Hepatocyte (in vitro differentiated cells): ENCODE results near the gene KIF26B. TPM values are rescaled to one million over a fixed set of nuclear protein-coding genes. Genes with fewer than 3 reads are reported as not detected.

Source experiments
- DNase-seq: peaks from one replicate; pipeline ENCODE4 v3.0.0-alpha.2; 2016; ENCODE audit warnings: low spot score
- H2AFZ ChIP-seq: fragments of 200-600 bp; sonication (generic); 2 replicates; pipeline ENCODE4 v1.6.0; 2016; ENCODE audit warnings: antibody characterized with exemption, mild to moderate bottlenecking
- H3K27ac ChIP-seq: fragments of 200-600 bp; sonication (generic); 2 replicates; pipeline ENCODE4 v1.5.1; 2016; ENCODE audit warnings: mild to moderate bottlenecking
- H3K27me3 ChIP-seq: fragments of 200-600 bp; sonication (generic); 2 replicates; pipeline ENCODE4 v1.6.1; 2016
- H3K36me3 ChIP-seq: fragments of 200-600 bp; sonication (generic); replicated peaks from 2 replicates; pipeline ENCODE4 v1.5.1; 2016; ENCODE audit warnings: low read depth; ENCODE audit not compliant: insufficient read depth
- H3K4me1 ChIP-seq: fragments of 200-600 bp; sonication (generic); 2 replicates; pipeline ENCODE4 v1.5.1; 2016; ENCODE audit warnings: mild to moderate bottlenecking, moderate library complexity; ENCODE audit not compliant: insufficient read depth
- H3K4me2 ChIP-seq: fragments of 200-600 bp; sonication (generic); 2 replicates; pipeline ENCODE4 v1.6.0; 2016
- H3K4me3 ChIP-seq: fragments of 200-600 bp; sonication (generic); 2 replicates; pipeline ENCODE4 v1.5.1; 2016; ENCODE audit warnings: mild to moderate bottlenecking
- H3K79me2 ChIP-seq: fragments of 200-600 bp; sonication (generic); 2 replicates; pipeline ENCODE4 v1.6.0; 2017; ENCODE audit warnings: mild to moderate bottlenecking
- H3K9me2 ChIP-seq: fragments of 200-600 bp; sonication (generic); replicated peaks from 2 replicates; pipeline ENCODE4 v1.6.0; 2017; ENCODE audit warnings: mild to moderate bottlenecking; ENCODE audit not compliant: insufficient read depth
- H3K9me3 ChIP-seq: fragments of 200-600 bp; sonication (generic); 2 replicates; pipeline ENCODE4 v1.5.1; 2016; ENCODE audit warnings: low read depth, mild to moderate bottlenecking
- H4K20me1 ChIP-seq: fragments of 200-600 bp; sonication (generic); 2 replicates; pipeline ENCODE4 v1.6.0; 2016; ENCODE audit warnings: mild to moderate bottlenecking; ENCODE audit not compliant: insufficient read depth, poor library complexity, severe bottlenecking
- CTCF ChIP-seq: fragments of 200-600 bp; sonication (generic); IDR thresholded peaks from 2 replicates; pipeline ENCODE4 v1.5.1; 2016; ENCODE audit warnings: antibody characterized with exemption, mild to moderate bottlenecking; ENCODE audit not compliant: poor library complexity
- EZH2 ChIP-seq: fragments of 200-600 bp; sonication (generic); IDR thresholded peaks from 2 replicates; pipeline ENCODE4 v1.6.1; 2016; ENCODE audit warnings: antibody characterized with exemption, mild to moderate bottlenecking, borderline replicate concordance
- EZH2phosphoT487 ChIP-seq: fragments of 200-600 bp; sonication (generic); IDR thresholded peaks from one replicate; pipeline ENCODE4 v1.6.1; 2018; ENCODE audit warnings: antibody characterized with exemption, mild to moderate bottlenecking, low read depth, moderate library complexity; ENCODE audit not compliant: unreplicated experiment, severe bottlenecking
- WGBS: methylation state at CpG from one replicate; pipeline ENCODE4 v1.1.6; 2016; ENCODE audit warnings: low lambda C conversion rate; ENCODE audit errors: missing lambda C conversion rate; 5-methylcytosine and 5-hydroxymethylcytosine counted together
- polyA plus RNA-seq: library from polyadenylated mRNA; unstranded; fragments of >200 nt; fragmentation: Nextera tagmentation; extraction: Ambion mirVana; gene quantifications from 2 replicates; pipeline ENCODE4 v1.2.1, GENCODE V29; 2016
- total RNA-seq: library from RNA; depleted of rRNA; stranded (reverse); fragments of >200 nt; gene quantifications from 2 replicates; pipeline ENCODE4 v1.2.3, GENCODE V29; 2014

The KIF26B gene
- total and polyA plus RNA-seq, 2 experiments from 2014 or later = 12.7 to 21.6 TPM

GRCh38 chr1:245113649-245114048 lies 41.1 kb upstream of the KIF26B start:
- WGBS = 93% methylated on average over 9 of the region's 9 CpGs
- no peaks in the 10 kb centered on the region for H3K27me3 ChIP-seq
- H3K27ac ChIP-seq = no peak overlapping the region
- H4K20me1 ChIP-seq = no peaks in the 10 kb centered on the region
- H3K36me3 ChIP-seq = no peaks in the 10 kb centered on the region
- DNase-seq = no peak
- no peak for TF ChIP-seq EZH2phosphoT487
- H3K4me2 ChIP-seq = no peak overlapping the region
- H3K4me1 ChIP-seq = no peaks in the 10 kb centered on the region
- H3K9me3 ChIP-seq = no peaks in the 10 kb centered on the region
- H3K79me2 ChIP-seq = no peaks in the 10 kb centered on the region
- H2AFZ ChIP-seq = no peak overlapping the region
- no peak overlapping the region for H3K4me3 ChIP-seq
- no peaks in the 10 kb centered on the region for H3K9me2 ChIP-seq

GRCh38 chr1:245116131-245116530 lies 38.7 kb upstream of the KIF26B start:
- H3K36me3 ChIP-seq = no peaks in the 10 kb centered on the region
- H3K9me2 ChIP-seq = no peaks in the 10 kb centered on the region
- TF ChIP-seq EZH2 (no peak), CTCF (no peak), EZH2phosphoT487 (no peak)
- H3K27me3 ChIP-seq = no peaks in the 10 kb centered on the region
- no peaks in the 10 kb centered on the region for H3K9me3 ChIP-seq
- no peak overlapping the region for H3K27ac ChIP-seq
- no peak overlapping the region for H3K4me3 ChIP-seq
- no peaks in the 10 kb centered on the region for H4K20me1 ChIP-seq
- 90% methylated on average over 4 of the region's 4 CpGs for WGBS
- H3K79me2 ChIP-seq = no peaks in the 10 kb centered on the region
- no peak overlapping the region for H2AFZ ChIP-seq
- DNase-seq = no peak
- no peaks in the 10 kb centered on the region for H3K4me1 ChIP-seq
- H3K4me2 ChIP-seq = no peak overlapping the region

GRCh38 chr1:245116751-245117150 lies 38.0 kb upstream of the KIF26B start:
- Histone ChIP-seq H3K4me3 (no peak overlapping the region), H3K79me2 (no peaks in the 10 kb centered on the region), H3K27ac (no peak overlapping the region), H4K20me1 (no peaks in the 10 kb centered on the region), H3K9me2 (no peaks in the 10 kb centered on the region), H3K4me1 (no peaks in the 10 kb centered on the region), H3K4me2 (no peak overlapping the region), H3K9me3 (no peaks in the 10 kb centered on the region), H3K27me3 (no peaks in the 10 kb centered on the region), H2AFZ (no peak overlapping the region), H3K36me3 (no peaks in the 10 kb centered on the region)
- WGBS = 64% methylated on average over 3 of the region's 3 CpGs
- TF ChIP-seq EZH2 (no peak), CTCF (no peak), EZH2phosphoT487 (no peak)
- no peak for DNase-seq

GRCh38 chr1:245118066-245118465 lies 36.7 kb upstream of the KIF26B start:
- H4K20me1 ChIP-seq = no peaks in the 10 kb centered on the region
- no peaks in the 10 kb centered on the region for H3K36me3 ChIP-seq
- H3K79me2 ChIP-seq = no peaks in the 10 kb centered on the region
- H3K27ac ChIP-seq = no peak overlapping the region
- no peak overlapping the region for H2AFZ ChIP-seq
- DNase-seq = no peak
- no peak for TF ChIP-seq EZH2phosphoT487
- no peak for TF ChIP-seq EZH2
- no peak for TF ChIP-seq CTCF
- no peak overlapping the region for H3K4me3 ChIP-seq
- no peaks in the 10 kb centered on the region for H3K9me3 ChIP-seq
- no peaks in the 10 kb centered on the region for H3K9me2 ChIP-seq
- no peaks in the 10 kb centered on the region for H3K27me3 ChIP-seq
- no peak overlapping the region for H3K4me2 ChIP-seq
- no peaks in the 10 kb centered on the region for H3K4me1 ChIP-seq
- 86% methylated on average over 7 of the region's 7 CpGs for WGBS
